ENCODE data around the gene PALM2AKAP2. TPM values are rescaled to one million over a fixed set of nuclear protein-coding genes. Genes with fewer than 3 reads are reported as not detected.
"Not testable (repeated sequence)": the region's sequence is repeated elsewhere in the genome, so short reads cannot be mapped to it uniquely, and the experiment has no call there.

Gene PALM2AKAP2
- total RNA-seq, 2 donors from 2014 or later: not detected

- H3K36me3 Mint-ChIP-seq: no peaks in the 10 kb centered on the region
- ATAC-seq: no peak
Observed at GRCh38 chr9:109821711-109822110, 41.7 kb downstream of the PALM2AKAP2 start.

GRCh38 chr9:109825383-109825782 is 45.4 kb downstream of the PALM2AKAP2 start:
- ATAC-seq; H3K4me3 Mint-ChIP-seq; H3K36me3 Mint-ChIP-seq; H3K27ac Mint-ChIP-seq; DNase-seq (ENCODE audit: low spot score); H3K9me3 Mint-ChIP-seq; H3K4me1 Mint-ChIP-seq (ENCODE audit: low read depth in 2 of 2): not testable (repeated sequence)
- peaks cover 3 to 20% of the 10 kb centered on the region in 2 donors for H3K27me3 Mint-ChIP-seq

More at GRCh38 chr9:109821711-109822110, 41.7 kb downstream of the PALM2AKAP2 start:
- DNase-seq (ENCODE audit: low spot score): no peak
- H3K27ac Mint-ChIP-seq: no peak overlapping the region
- H3K9me3 Mint-ChIP-seq: no peaks in the 10 kb centered on the region
- H3K4me1 Mint-ChIP-seq (ENCODE audit: low read depth in 2 of 2): no peaks in the 10 kb centered on the region
- peaks cover 0 to 27% of the 10 kb centered on the region in 2 donors for H3K27me3 Mint-ChIP-seq
- H3K4me3 Mint-ChIP-seq: no peak overlapping the region

- peaks cover 3 to 20% of the 10 kb centered on the region in 2 donors for H3K27me3 Mint-ChIP-seq
- H3K36me3 Mint-ChIP-seq: no peaks in the 10 kb centered on the region
- H3K9me3 Mint-ChIP-seq: no peaks in the 10 kb centered on the region
- ATAC-seq (no peak), DNase-seq (ENCODE audit: low spot score) (no peak)
- H3K4me3 Mint-ChIP-seq: no peak overlapping the region
- H3K4me1 Mint-ChIP-seq (ENCODE audit: low read depth in 2 of 2): no peaks in the 10 kb centered on the region
- H3K27ac Mint-ChIP-seq: no peak overlapping the region
Observed at GRCh38 chr9:109826559-109826958, 46.6 kb downstream of the PALM2AKAP2 start.

GRCh38 chr9:109828254-109828653 is 48.3 kb downstream of the PALM2AKAP2 start:
- H3K4me3 Mint-ChIP-seq: no peak overlapping the region
- ATAC-seq: no peak

More at GRCh38 chr9:109828254-109828653, 48.3 kb downstream of the PALM2AKAP2 start:
- Mint-ChIP-seq H3K27me3 (peaks cover 3 to 6% of the 10 kb centered on the region in 2 donors), H3K27ac (no peak overlapping the region), H3K9me3 (no peaks in the 10 kb centered on the region), H3K36me3 (no peaks in the 10 kb centered on the region), H3K4me1 (ENCODE audit: low read depth in 2 of 2) (no peaks in the 10 kb centered on the region)
- no peak for DNase-seq (ENCODE audit: low spot score)

Data from natural killer cell treated with Interleukin-12 subunit alpha and Interleukin-12 subunit beta and Interleukin-15 and Interleukin-18, amount 100 ng/mL, for 72 hours (primary cell).